ENCODE results near the gene TRAPPC14. TPM values are rescaled to one million over a fixed set of nuclear protein-coding genes. Genes with fewer than 3 reads are reported as not detected.
A peak's percentile ranks its signal among the peaks of the same experiment; 100 is the strongest.

The TRAPPC14 gene
- total RNA-seq, 4 donors from 2014 or later, result 11.1 to 21.1 (median 11.8) TPM

GRCh38 chr7:100126931-100127865, 31.3 kb downstream of the TRAPPC14 start, which contains the start of gene MBLAC1:
Gene MBLAC1 (plus strand): TSS chr7:100126967. CDS start chr7:100127396, 429 bp downstream.
- intact Hi-C loops (cut with DNase I), result loop anchor here (5.0 kb wide), 1 partner anchor 35 kb away; no protein-coding TSS in a partner anchor
- peak; percentile 88 to 89 for DNase-seq
- TF ChIP-seq POLR2A (IDR thresholded peaks at IDR 0.05), result peak in 1 of 2 donors; percentile 54
- TF ChIP-seq CTCF (IDR thresholded peaks at IDR 0.05), result no peak
- WGBS, 2 donors, result 1% methylated on average over 28 to 38 of the region's 85 CpGs
- H3K27me3 ChIP-seq, result no peaks in the 10 kb centered on the region
- no peaks in the 10 kb centered on the region for H3K9me3 ChIP-seq
- H3K27ac ChIP-seq, result peak within 1 kb of the TSS; percentile 93 to 100 (median 97)
- peak within 1 kb of the TSS; percentile 86 to 99 (median 93) for H3K4me3 ChIP-seq (replicated peaks in 1 of 3)
- no peaks in the 10 kb centered on the region for H3K36me3 ChIP-seq
- peaks cover 6 to 22% of the 10 kb centered on the region in 2 donors for H3K4me1 ChIP-seq

- Histone ChIP-seq H3K4me3 (replicated peaks in 1 of 3) (peak overlapping the region; percentile 86 to 99 (median 93)), H3K36me3 (no peaks in the 10 kb centered on the region), H3K27me3 (no peaks in the 10 kb centered on the region), H3K4me1 (peaks cover 6 to 22% of the 10 kb centered on the region in 2 donors), H3K9me3 (no peaks in the 10 kb centered on the region), H3K27ac (peak overlapping the region; percentile 93 to 100 (median 97))
- TF ChIP-seq CTCF (IDR thresholded peaks at IDR 0.05) (no peak), POLR2A (IDR thresholded peaks at IDR 0.05) (no peak)
- peak; percentile 80 to 84 for DNase-seq
- 17 to 19% methylated on average over 29 of the region's 29 CpGs for WGBS, 2 donors
- intact Hi-C loops (cut with DNase I), result loop anchor here (5.0 kb wide), 1 partner anchor 34 kb away; no protein-coding TSS in a partner anchor
Measured at GRCh38 chr7:100126239-100126930, 32.1 kb downstream of the TRAPPC14 start.

- TF ChIP-seq CTCF (IDR thresholded peaks at IDR 0.05), result no peak
- TF ChIP-seq POLR2A (IDR thresholded peaks at IDR 0.05), result no peak
- Histone ChIP-seq H3K27me3 (no peaks in the 10 kb centered on the region), H3K36me3 (no peaks in the 10 kb centered on the region), H3K4me1 (peaks cover 13 to 26% of the 10 kb centered on the region in 2 donors), H3K9me3 (no peaks in the 10 kb centered on the region), H3K27ac (no peak overlapping the region), H3K4me3 (replicated peaks in 1 of 3) (no peak overlapping the region)
- 81 to 84% methylated on average over 4 of the region's 4 CpGs for WGBS, 2 donors
- intact Hi-C loops (cut with DNase I), result loop anchor here (5.0 kb wide), 1 partner anchor 32 kb away; no protein-coding TSS in a partner anchor
- DNase-seq, result no peak
Measured at GRCh38 chr7:100124301-100125230, 34.0 kb downstream of the TRAPPC14 start.

GRCh38 chr7:100122568-100122967, 36.0 kb downstream of the TRAPPC14 start:
- intact Hi-C loops (cut with DNase I), result no loop called here
- no peak overlapping the region for H3K4me3 ChIP-seq (replicated peaks in 1 of 3)
- no peaks in the 10 kb centered on the region for H3K36me3 ChIP-seq
- 100% methylated on average over 1 of the region's 1 CpG for WGBS, 2 donors
- no peak for DNase-seq
- no peak overlapping the region for H3K27ac ChIP-seq
- no peaks in the 10 kb centered on the region for H3K27me3 ChIP-seq
- H3K9me3 ChIP-seq, result no peaks in the 10 kb centered on the region
- TF ChIP-seq CTCF (IDR thresholded peaks at IDR 0.05) (no peak), POLR2A (IDR thresholded peaks at IDR 0.05) (no peak)
- peaks cover 13 to 24% of the 10 kb centered on the region in 2 donors for H3K4me1 ChIP-seq

Data from thyroid gland (tissue), 4 donors.